ENCODE results near the gene XK. TPM values are rescaled to one million over a fixed set of nuclear protein-coding genes. Genes with fewer than 3 reads are reported as not detected.

The XK gene, protein sequence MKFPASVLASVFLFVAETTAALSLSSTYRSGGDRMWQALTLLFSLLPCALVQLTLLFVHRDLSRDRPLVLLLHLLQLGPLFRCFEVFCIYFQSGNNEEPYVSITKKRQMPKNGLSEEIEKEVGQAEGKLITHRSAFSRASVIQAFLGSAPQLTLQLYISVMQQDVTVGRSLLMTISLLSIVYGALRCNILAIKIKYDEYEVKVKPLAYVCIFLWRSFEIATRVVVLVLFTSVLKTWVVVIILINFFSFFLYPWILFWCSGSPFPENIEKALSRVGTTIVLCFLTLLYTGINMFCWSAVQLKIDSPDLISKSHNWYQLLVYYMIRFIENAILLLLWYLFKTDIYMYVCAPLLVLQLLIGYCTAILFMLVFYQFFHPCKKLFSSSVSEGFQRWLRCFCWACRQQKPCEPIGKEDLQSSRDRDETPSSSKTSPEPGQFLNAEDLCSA
- total RNA-seq (2022) (1.7 and 2.6 TPM in 2 replicates), Bru-seq, nascent RNA (percentile 39 among the genes with signal in this experiment), BruChase-seq, experiment 1, labeled RNA remaining after a 2-hour chase (percentile 66 among the genes with signal in this experiment), BruChase-seq, experiment 2, labeled RNA remaining after a 6-hour chase (percentile 84 among the genes with signal in this experiment)
- long read RNA-seq, full-length matches to known transcripts, result 2 of 3 reads
- long read RNA-seq, partial matches to known transcripts, result 1 of 3 reads
- long read RNA-seq, other reads (novel, unspliced or antisense), result 0 of 3 reads

DNA sequence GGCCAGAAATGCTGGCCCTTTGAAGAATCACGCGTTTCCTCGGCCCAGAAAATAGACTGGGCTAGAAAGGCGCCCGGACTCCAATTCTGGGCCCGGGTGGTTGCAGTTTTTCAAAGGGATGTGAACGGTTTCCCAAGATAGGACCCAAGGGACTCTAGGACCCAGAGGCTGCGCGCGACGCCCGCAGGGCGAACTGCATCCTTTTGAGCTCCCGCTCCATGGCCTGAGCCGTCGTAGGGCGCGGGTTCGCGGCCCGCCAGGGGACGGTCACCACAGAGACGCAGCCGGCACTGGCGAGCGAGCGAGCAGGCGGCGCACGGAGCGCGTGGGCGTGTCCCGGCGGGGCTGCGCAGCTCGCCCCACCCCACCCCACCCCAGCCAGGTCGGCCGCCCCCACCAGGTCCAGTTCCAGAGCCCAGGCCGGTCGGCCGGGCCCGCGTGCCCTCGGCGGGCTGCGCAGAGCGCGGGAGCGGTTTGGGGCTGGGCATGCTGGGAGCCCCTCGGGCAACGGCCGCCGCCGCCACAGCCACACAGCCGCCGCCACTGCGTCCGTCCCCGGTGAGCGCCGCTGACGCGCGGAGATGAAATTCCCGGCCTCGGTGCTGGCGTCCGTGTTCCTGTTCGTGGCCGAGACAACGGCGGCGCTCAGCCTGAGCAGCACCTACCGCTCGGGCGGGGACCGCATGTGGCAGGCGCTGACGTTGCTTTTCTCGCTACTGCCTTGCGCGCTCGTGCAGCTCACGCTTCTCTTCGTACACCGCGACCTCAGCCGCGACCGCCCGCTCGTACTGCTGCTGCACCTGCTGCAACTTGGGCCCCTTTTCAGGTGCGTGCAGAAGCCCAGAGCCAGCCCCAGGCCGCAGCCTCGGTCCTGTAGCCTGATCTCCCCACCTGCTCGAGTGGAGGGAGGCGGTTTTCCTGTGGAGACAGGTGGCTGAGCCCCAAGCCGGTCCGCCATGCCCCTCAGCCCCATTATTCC is at the start of gene XK:
Gene XK (plus strand): TSS at position 411 of the 979 bp plus-strand sequence. CDS start 171 bp downstream, at position 582.
- Mint-ChIP-seq H3K27me3 (ENCODE audit: insufficient read depth, unreplicated experiment) (no peaks in the 10 kb centered on the region), H3K36me3 (ENCODE audit: insufficient read depth, unreplicated experiment) (no peaks in the 10 kb centered on the region), H3K4me3 (ENCODE audit: unreplicated experiment) (peak within 1 kb of the TSS; percentile 77), H3K4me1 (ENCODE audit: low read depth, unreplicated experiment) (no peaks in the 10 kb centered on the region), H3K9me3 (ENCODE audit: unreplicated experiment) (no peaks in the 10 kb centered on the region), H3K27ac (ENCODE audit: unreplicated experiment) (no peak within 1 kb of the TSS)
- CTCF ChIA-PET, result no interaction called here
- TF ChIP-seq, protein P1, sequence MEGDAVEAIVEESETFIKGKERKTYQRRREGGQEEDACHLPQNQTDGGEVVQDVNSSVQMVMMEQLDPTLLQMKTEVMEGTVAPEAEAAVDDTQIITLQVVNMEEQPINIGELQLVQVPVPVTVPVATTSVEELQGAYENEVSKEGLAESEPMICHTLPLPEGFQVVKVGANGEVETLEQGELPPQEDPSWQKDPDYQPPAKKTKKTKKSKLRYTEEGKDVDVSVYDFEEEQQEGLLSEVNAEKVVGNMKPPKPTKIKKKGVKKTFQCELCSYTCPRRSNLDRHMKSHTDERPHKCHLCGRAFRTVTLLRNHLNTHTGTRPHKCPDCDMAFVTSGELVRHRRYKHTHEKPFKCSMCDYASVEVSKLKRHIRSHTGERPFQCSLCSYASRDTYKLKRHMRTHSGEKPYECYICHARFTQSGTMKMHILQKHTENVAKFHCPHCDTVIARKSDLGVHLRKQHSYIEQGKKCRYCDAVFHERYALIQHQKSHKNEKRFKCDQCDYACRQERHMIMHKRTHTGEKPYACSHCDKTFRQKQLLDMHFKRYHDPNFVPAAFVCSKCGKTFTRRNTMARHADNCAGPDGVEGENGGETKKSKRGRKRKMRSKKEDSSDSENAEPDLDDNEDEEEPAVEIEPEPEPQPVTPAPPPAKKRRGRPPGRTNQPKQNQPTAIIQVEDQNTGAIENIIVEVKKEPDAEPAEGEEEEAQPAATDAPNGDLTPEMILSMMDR (IDR thresholded peaks at IDR 0.05; ENCODE audit: insufficient read depth in 1 of 2, low read depth in 1 of 2, low read length in 1 of 2, severe bottlenecking in 1 of 2, unreplicated experiment in 1 of 2), result no peak
- H3K4me3 ChIP-seq (ENCODE audit: low read depth, low read length), result peak within 1 kb of the TSS; percentile 48
- no peaks in the 10 kb centered on the region for H3K36me3 ChIP-seq (ENCODE audit: control insufficient read depth, insufficient read depth, low read length)
- H3K4me1 ChIP-seq, result no peaks in the 10 kb centered on the region
- H3K9me3 ChIP-seq, result no peaks in the 10 kb centered on the region
- no peaks in the 10 kb centered on the region for H3K27me3 ChIP-seq (replicated peaks; ENCODE audit: control insufficient read depth, insufficient read depth, low read length)
- peak; percentile 61 to 66 for DNase-seq
- intact Hi-C loops (cut with micrococcal nuclease; ENCODE audit: unreplicated experiment), result no loop called here
- no TSS peak for BruUV-seq (replicated peaks)
- POLR2A ChIA-PET, result no interaction called here

DNA sequence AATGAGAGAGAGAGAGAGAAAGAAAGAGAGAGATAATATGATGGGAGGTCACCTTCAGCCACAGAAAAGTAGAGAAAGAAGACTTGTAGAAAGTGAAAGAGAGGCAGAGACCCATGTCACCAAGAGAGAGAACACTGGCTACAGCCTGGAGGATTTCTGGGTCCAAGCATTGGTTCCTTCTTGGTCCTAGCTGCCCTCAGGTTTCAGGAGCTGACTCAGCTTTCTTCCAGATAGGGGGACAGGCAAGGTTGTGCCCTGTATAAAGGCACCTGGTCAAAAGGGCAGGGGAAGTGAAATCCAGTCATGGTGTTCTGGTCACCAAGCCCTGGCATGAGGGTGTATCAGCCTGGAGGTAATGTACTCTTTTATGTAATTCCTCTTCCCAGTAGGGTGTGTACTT is 47.5 kb upstream of the XK start:
- BruUV-seq (replicated peaks), result no TSS peak
- no peaks in the 10 kb centered on the region for H3K36me3 ChIP-seq (ENCODE audit: control insufficient read depth, insufficient read depth, low read length)
- Mint-ChIP-seq H3K4me1 (ENCODE audit: low read depth, unreplicated experiment) (no peaks in the 10 kb centered on the region), H3K9me3 (ENCODE audit: unreplicated experiment) (no peaks in the 10 kb centered on the region), H3K4me3 (ENCODE audit: unreplicated experiment) (no peak overlapping the region), H3K27ac (ENCODE audit: unreplicated experiment) (no peak overlapping the region), H3K27me3 (ENCODE audit: insufficient read depth, unreplicated experiment) (peaks cover 3% of the 10 kb centered on the region), H3K36me3 (ENCODE audit: insufficient read depth, unreplicated experiment) (peaks cover 6% of the 10 kb centered on the region)
- no peaks in the 10 kb centered on the region for H3K27me3 ChIP-seq (replicated peaks; ENCODE audit: control insufficient read depth, insufficient read depth, low read length)
- no peak for DNase-seq
- CTCF ChIA-PET, result no interaction called here
- no peak overlapping the region for H3K4me3 ChIP-seq (ENCODE audit: low read depth, low read length)
- TF ChIP-seq, protein P1 (IDR thresholded peaks at IDR 0.05; ENCODE audit: insufficient read depth in 1 of 2, low read depth in 1 of 2, low read length in 1 of 2, severe bottlenecking in 1 of 2, unreplicated experiment in 1 of 2), result no peak
- intact Hi-C loops (cut with micrococcal nuclease; ENCODE audit: unreplicated experiment), result no loop called here
- POLR2A ChIA-PET, result no interaction called here
- H3K9me3 ChIP-seq, result no peaks in the 10 kb centered on the region
- H3K4me1 ChIP-seq, result no peaks in the 10 kb centered on the region

DNA sequence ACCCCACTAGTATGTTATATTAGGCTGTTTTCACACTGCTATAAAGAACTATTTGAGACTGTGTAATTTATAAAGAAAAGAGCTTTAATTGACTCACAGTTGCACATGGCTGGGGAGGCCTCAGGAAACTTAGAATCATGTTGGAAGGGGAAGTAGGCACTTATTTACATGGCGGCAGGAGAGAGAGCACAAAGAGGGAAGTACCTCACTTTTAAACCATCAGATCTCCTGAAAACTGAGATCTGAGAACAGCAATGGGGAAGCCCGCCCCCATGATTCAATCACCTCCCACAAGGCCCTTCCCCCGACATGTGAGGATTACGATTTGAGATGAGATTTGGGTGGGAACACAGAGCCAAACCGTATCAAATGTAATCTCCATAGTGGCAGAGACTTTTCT is 45.4 kb upstream of the XK start:
- Mint-ChIP-seq H3K27ac (ENCODE audit: unreplicated experiment) (no peak overlapping the region), H3K27me3 (ENCODE audit: insufficient read depth, unreplicated experiment) (peaks cover 3% of the 10 kb centered on the region), H3K4me3 (ENCODE audit: unreplicated experiment) (no peak overlapping the region), H3K36me3 (ENCODE audit: insufficient read depth, unreplicated experiment) (peaks cover 6% of the 10 kb centered on the region), H3K4me1 (ENCODE audit: low read depth, unreplicated experiment) (no peaks in the 10 kb centered on the region), H3K9me3 (ENCODE audit: unreplicated experiment) (no peaks in the 10 kb centered on the region)
- Histone ChIP-seq H3K4me3 (ENCODE audit: low read depth, low read length) (no peak overlapping the region), H3K4me1 (no peaks in the 10 kb centered on the region), H3K27me3 (replicated peaks; ENCODE audit: control insufficient read depth, insufficient read depth, low read length) (no peaks in the 10 kb centered on the region), H3K9me3 (no peaks in the 10 kb centered on the region), H3K36me3 (ENCODE audit: control insufficient read depth, insufficient read depth, low read length) (no peaks in the 10 kb centered on the region)
- POLR2A ChIA-PET, result no interaction called here
- TF ChIP-seq, protein P1 (IDR thresholded peaks at IDR 0.05; ENCODE audit: insufficient read depth in 1 of 2, low read depth in 1 of 2, low read length in 1 of 2, severe bottlenecking in 1 of 2, unreplicated experiment in 1 of 2), result no peak
- CTCF ChIA-PET, result no interaction called here
- DNase-seq, result no peak
- intact Hi-C loops (cut with micrococcal nuclease; ENCODE audit: unreplicated experiment), result no loop called here
- BruUV-seq (replicated peaks), result no TSS peak

All from Caco-2 (cell line).